GM23338 (cell line): ENCODE data around the gene TXNDC2. TPM values are rescaled to one million over a fixed set of nuclear protein-coding genes. Genes with fewer than 3 reads are reported as not detected.
A peak's percentile ranks its signal among the peaks of the same experiment; 100 is the strongest.

Experiments used
- ATAC-seq: fragments of 200-7000 bp; cut with Tn5 transposase; 3 replicates; pipeline ENCODE4 v1.9.1; 2020
- DNase-seq: peaks from one replicate; pipeline ENCODE4 v3.0.0-alpha.2; 2015; ENCODE audit warnings: low spot score
- H2AFZ ChIP-seq: fragments of 200-600 bp; sonication (generic); 2 replicates; pipeline ENCODE4 v1.8.0; 2016; ENCODE audit warnings: antibody characterized with exemption, mild to moderate bottlenecking, moderate library complexity
- H3F3A ChIP-seq: fragments of 200-600 bp; sonication (generic); replicated peaks from 2 replicates; pipeline ENCODE4 v1.8.0; 2017; ENCODE audit warnings: antibody characterized with exemption, mixed run types, low read depth
- H3K27ac ChIP-seq: fragments of 200-600 bp; sonication (generic); 2 replicates; pipeline ENCODE4 v1.6.1; 2016; ENCODE audit warnings: low read depth
- H3K27me3 ChIP-seq: fragments of 200-600 bp; sonication (generic); 2 replicates; pipeline ENCODE4 v1.8.0; 2016; ENCODE audit warnings: mild to moderate bottlenecking, mixed run types, moderate library complexity; ENCODE audit not compliant: insufficient read depth
- H3K36me3 ChIP-seq: fragments of 200-600 bp; sonication (generic); 2 replicates; pipeline ENCODE4 v1.8.0; 2016; ENCODE audit warnings: mild to moderate bottlenecking; ENCODE audit not compliant: insufficient read depth
- H3K4me1 ChIP-seq: fragments of 200-600 bp; sonication (generic); 2 replicates; pipeline ENCODE4 v1.8.0; 2016; ENCODE audit warnings: mild to moderate bottlenecking, moderate library complexity; ENCODE audit not compliant: insufficient read depth
- H3K4me2 ChIP-seq: fragments of 200-600 bp; sonication (generic); 2 replicates; pipeline ENCODE4 v1.7.1; 2017; ENCODE audit warnings: mixed run types
- H3K4me3 ChIP-seq: fragments of 200-600 bp; sonication (generic); 2 replicates; pipeline ENCODE4 v1.6.1; 2016; ENCODE audit warnings: mixed run types
- H3K79me2 ChIP-seq: fragments of 200-600 bp; sonication (generic); replicated peaks from 2 replicates; pipeline ENCODE4 v1.8.0; 2017; ENCODE audit warnings: mild to moderate bottlenecking; ENCODE audit not compliant: insufficient read depth
- H3K9me2 ChIP-seq: fragments of 200-600 bp; sonication (generic); 2 replicates; pipeline ENCODE4 v1.8.0; 2017; ENCODE audit not compliant: insufficient read depth
- H4K20me1 ChIP-seq: fragments of 200-600 bp; sonication (generic); replicated peaks from 2 replicates; pipeline ENCODE4 v1.8.0; 2017; ENCODE audit warnings: mild to moderate bottlenecking; ENCODE audit not compliant: insufficient read depth
- H3K27ac Mint-ChIP-seq: 2 replicates; pipeline ENCODE4 v1.8.0; 2020; ENCODE audit warnings: inconsistent platforms, mild to moderate bottlenecking, moderate library complexity, mixed read lengths
- H3K27me3 Mint-ChIP-seq: 3 replicates; pipeline ENCODE4 v1.8.0; 2022; ENCODE audit warnings: low read depth, mild to moderate bottlenecking, moderate library complexity, mixed read lengths, inconsistent platforms; ENCODE audit not compliant: insufficient read depth, poor library complexity
- H3K36me3 Mint-ChIP-seq: 3 replicates; pipeline ENCODE4 v1.8.0; 2021; ENCODE audit warnings: low read depth, mild to moderate bottlenecking, inconsistent platforms, moderate library complexity, mixed read lengths
- H3K4me1 Mint-ChIP-seq: 3 replicates; pipeline ENCODE4 v1.8.0; 2020; ENCODE audit warnings: mild to moderate bottlenecking, inconsistent platforms, mixed read lengths
- H3K4me3 Mint-ChIP-seq: 3 replicates; pipeline ENCODE4 v1.8.0; 2021; ENCODE audit warnings: moderate library complexity, mild to moderate bottlenecking, inconsistent platforms, mixed read lengths
- H3K9me3 Mint-ChIP-seq: 3 replicates; pipeline ENCODE4 v1.8.0; 2020; ENCODE audit warnings: moderate library complexity, mild to moderate bottlenecking, inconsistent platforms, mixed read lengths
- CREB1 ChIP-seq: fragments of 250-450 bp; sonication (Bioruptor Pico); IDR thresholded peaks from 2 replicates; pipeline ENCODE4 v1.5.0; 2020; ENCODE audit warnings: low read depth, mild to moderate bottlenecking, moderate library complexity
- CTCF ChIP-seq, 2 experiments: fragments of 200-600 bp in 1 of 2; sonication (generic) in 1 of 2; conservative IDR thresholded peaks; 2 replicates each; pipeline versions ENCODE4 v1.5.1 to v1.6.1; 2016 to 2017; ENCODE audit warnings: antibody characterized with exemption in 2 of 2, low read depth in 2 of 2, mild to moderate bottlenecking in 2 of 2, moderate library complexity in 1 of 2
- ETS1 ChIP-seq: IDR thresholded peaks from 2 replicates; pipeline ENCODE4 v1.6.1; 2016; ENCODE audit warnings: antibody characterized with exemption
- EZH2 ChIP-seq: fragments of 200-600 bp; sonication (generic); IDR thresholded peaks from one replicate; pipeline ENCODE4 v1.8.0; 2017; ENCODE audit warnings: antibody characterized with exemption, mild to moderate bottlenecking, low read depth; ENCODE audit not compliant: unreplicated experiment
- EZH2phosphoT487 ChIP-seq: fragments of 200-600 bp; sonication (generic); IDR thresholded peaks from one replicate; pipeline ENCODE4 v1.8.1; 2018; ENCODE audit warnings: antibody characterized with exemption; ENCODE audit not compliant: unreplicated experiment
- JUNB ChIP-seq: IDR thresholded peaks from one replicate; pipeline ENCODE4 v1.6.1; 2016; ENCODE audit warnings: antibody characterized with exemption; ENCODE audit not compliant: unreplicated experiment
- NANOG ChIP-seq: IDR thresholded peaks from 2 replicates; pipeline ENCODE4 v1.6.1; 2016; ENCODE audit warnings: antibody characterized with exemption, borderline replicate concordance
- POLR2AphosphoS5 ChIP-seq: IDR thresholded peaks from 2 replicates; pipeline ENCODE4 v1.6.1; 2016; ENCODE audit warnings: antibody characterized with exemption, low read depth
- REST ChIP-seq: IDR thresholded peaks from one replicate; pipeline ENCODE4 v1.6.1; 2018; ENCODE audit warnings: antibody characterized with exemption; ENCODE audit not compliant: unreplicated experiment
- STAT1 ChIP-seq: IDR thresholded peaks from one replicate; pipeline ENCODE4 v1.6.1; 2016; ENCODE audit warnings: antibody characterized with exemption; ENCODE audit not compliant: unreplicated experiment
- ZNF114 ChIP-seq: fragments of 250-450 bp; sonication (Bioruptor Pico); IDR thresholded peaks from 2 replicates; pipeline ENCODE4 v1.5.0; 2020; ENCODE audit warnings: mild to moderate bottlenecking, moderate library complexity
- ZNF331 ChIP-seq: fragments of 250-450 bp; sonication (Bioruptor Pico); IDR thresholded peaks from 2 replicates; pipeline ENCODE4 v1.5.0; 2020; ENCODE audit warnings: low read depth, mild to moderate bottlenecking, moderate library complexity
- ZNF462 ChIP-seq: fragments of 250-450 bp; sonication (Bioruptor Pico); IDR thresholded peaks from 2 replicates; pipeline ENCODE4 v1.5.0; 2020; ENCODE audit warnings: mild to moderate bottlenecking, moderate library complexity
- polyA plus RNA-seq: library from polyadenylated mRNA; unstranded; fragments of >200 nt; fragmentation: Nextera tagmentation; extraction: Ambion mirVana; gene quantifications from 2 replicates; pipeline ENCODE4 v1.2.1, GENCODE V29; 2016
- total RNA-seq: library from RNA; depleted of rRNA; stranded (reverse); fragments of >200 nt; shearing (Covaris generic); gene quantifications from 2 replicates; pipeline ENCODE4 v1.2.3, GENCODE V29; 2014

The TXNDC2 gene
- total and polyA plus RNA-seq, 2 experiments from 2014 or later, result 0.16 TPM; not detected in 1

GRCh38 chr18:9869715-9870430 lies 15.9 kb upstream of the TXNDC2 start:
- no peaks in the 10 kb centered on the region for H3K27me3 ChIP-seq
- peak; percentile 64 for ATAC-seq
- Mint-ChIP-seq H3K4me1 (peaks cover 26% of the 10 kb centered on the region), H3K4me3 (no peak overlapping the region; the same call in 2 of the 3 replicates), H3K9me3 (peaks cover 22% of the 10 kb centered on the region), H3K27ac (peak overlapping the region; percentile 55), H3K27me3 (peaks cover 14% of the 10 kb centered on the region), H3K36me3 (peaks cover 14% of the 10 kb centered on the region)
- no peaks in the 10 kb centered on the region for H3K9me2 ChIP-seq
- TF ChIP-seq EZH2phosphoT487, result no peak
- TF ChIP-seq STAT1, result no peak
- TF ChIP-seq CTCF (conservative IDR thresholded peaks at IDR 0.05; ENCODE audit: low read depth in 2 of 2), result no peak
- no peak for TF ChIP-seq ZNF462 (CRISPR knock-in tag)
- TF ChIP-seq REST, result no peak
- no peak for TF ChIP-seq NANOG
- no peak for TF ChIP-seq JUNB
- no peak for TF ChIP-seq CREB1 (CRISPR knock-in tag)
- no peak for TF ChIP-seq ZNF114 (CRISPR knock-in tag)
- TF ChIP-seq POLR2AphosphoS5, result no peak
- no peak for TF ChIP-seq EZH2
- no peak for TF ChIP-seq ETS1
- no peak for TF ChIP-seq ZNF331 (CRISPR knock-in tag)
- no peaks in the 10 kb centered on the region for H3K79me2 ChIP-seq
- H3K27ac ChIP-seq, result 0 out of 2 replicates have a peak overlapping the region, but pooled peaks have one; percentile 16
- no peaks in the 10 kb centered on the region for H3F3A ChIP-seq
- peak overlapping the region; percentile 49 for H3K4me2 ChIP-seq
- H3K4me1 ChIP-seq, result peaks cover 9% of the 10 kb centered on the region
- no peaks in the 10 kb centered on the region for H4K20me1 ChIP-seq
- H2AFZ ChIP-seq, result peak overlapping the region; percentile 97
- no peak overlapping the region for H3K4me3 ChIP-seq
- peaks cover 11% of the 10 kb centered on the region; the same call in 1 of the 2 replicates for H3K36me3 ChIP-seq
- peak; percentile 48 for DNase-seq
